Right lobe of liver (tissue), 6 donors: Measurements from ENCODE around the gene PHOSPHO1. TPM values are rescaled to one million over a fixed set of nuclear protein-coding genes. Genes with fewer than 3 reads are reported as not detected.
"Not testable (repeated sequence)": the region's sequence is repeated elsewhere in the genome, so short reads cannot be mapped to it uniquely, and the experiment has no call there.

Experiments used
- ATAC-seq, 4 donors: fragments of 200-7000 bp; cut with Tn5 transposase; one replicate each; pipeline ENCODE4 v1.9.1; 2020; ENCODE audit warnings: mild to moderate bottlenecking in 4 of 4, moderate library complexity in 4 of 4
- DNase-seq, 3 donors: peaks; one replicate each; pipeline ENCODE4 v3.0.0-alpha.2; 2020
- H3K27ac ChIP-seq, 3 donors: fragments of 200-600 bp; one replicate each; pipeline ENCODE4 v1.8.0; 2022
- H3K27me3 ChIP-seq, 2 donors: fragments of 200-600 bp; one replicate each; pipeline ENCODE4 v1.8.0; 2022
- H3K36me3 ChIP-seq, 4 donors: fragments of 200-600 bp; sonication (generic) in 1 of 4; one replicate each; pipeline versions ENCODE4 v1.5.1 to v1.8.0; 2017 to 2022; ENCODE audit warnings: control low read depth in 1 of 4
- H3K4me1 ChIP-seq, 4 donors: fragments of 200-600 bp; sonication (generic) in 1 of 4; one replicate each; pipeline versions ENCODE4 v1.5.1 to v1.8.0; 2017 to 2022; ENCODE audit warnings: control low read depth in 1 of 4
- H3K4me3 ChIP-seq, 3 donors: fragments of 200-600 bp; one replicate each; pipeline ENCODE4 v1.8.0; 2022
- H3K9me3 ChIP-seq, 4 donors: fragments of 200-600 bp; sonication (generic) in 1 of 4; one replicate each; pipeline versions ENCODE4 v1.5.1 to v1.8.0; 2017 to 2022; ENCODE audit warnings: control low read depth in 1 of 4
- POLR2A ChIP-seq: fragments of 450-650 bp; IDR thresholded peaks from one replicate; pipeline ENCODE4 v1.6.1; 2017; ENCODE audit warnings: antibody characterized with exemption, mild to moderate bottlenecking
- WGBS: methylation state at CpG from one replicate; pipeline ENCODE4 v1.1.6; 2018; ENCODE audit warnings: low coverage, low lambda C conversion rate; ENCODE audit not compliant: insufficient coverage; ENCODE audit errors: missing lambda C conversion rate; 5-methylcytosine and 5-hydroxymethylcytosine counted together
- intact Hi-C, 2 donors: fragments of 100-400 bp; cut with DNase I; formaldehyde crosslinking; loops; one replicate each; pipeline versions ENCODE4 v1.11.2 to v1.14.1; 2022
- total RNA-seq, 6 experiments: library from RNA; depleted of rRNA in 2 of 6; stranded (reverse); fragments of >200 nt in 2 of 6; fragmentation: NEBNext Ultra II Directional in 3 of 6; extraction: Animal tissue kit (Norgen Biotek cat#: 25700) in 3 of 6; gene quantifications; one replicate each; pipeline versions ENCODE4 v1.1.0 to v1.2.4, GENCODE V29; 2016 to 2023
- TF ChIP-seq, protein P1 (sequence below), 4 donors: fragments of 200-600 bp in 3 of 4; fragments of 450-650 bp in 1 of 4; IDR thresholded peaks; one replicate each; pipeline versions ENCODE4 v1.5.1 to v1.8.0; 2016 to 2022; ENCODE audit warnings: antibody characterized with exemption in 4 of 4, mild to moderate bottlenecking in 2 of 4
- donor health status: DM: no; HTN: yes; CAD: no.
- donor health status: DM: no; HTN: no; CAD: no.
- donor health status: DM: no; HTN: no; CAD: no.
- donor health status: DM: no; HTN: yes; CAD: no.
- donor health status: DM: no; HTN: yes; CAD: no.

Gene PHOSPHO1
- total RNA-seq, 6 experiments from 2014 or later, result 0.16 to 0.71 (median 0.41) TPM; not detected in 2

DNA sequence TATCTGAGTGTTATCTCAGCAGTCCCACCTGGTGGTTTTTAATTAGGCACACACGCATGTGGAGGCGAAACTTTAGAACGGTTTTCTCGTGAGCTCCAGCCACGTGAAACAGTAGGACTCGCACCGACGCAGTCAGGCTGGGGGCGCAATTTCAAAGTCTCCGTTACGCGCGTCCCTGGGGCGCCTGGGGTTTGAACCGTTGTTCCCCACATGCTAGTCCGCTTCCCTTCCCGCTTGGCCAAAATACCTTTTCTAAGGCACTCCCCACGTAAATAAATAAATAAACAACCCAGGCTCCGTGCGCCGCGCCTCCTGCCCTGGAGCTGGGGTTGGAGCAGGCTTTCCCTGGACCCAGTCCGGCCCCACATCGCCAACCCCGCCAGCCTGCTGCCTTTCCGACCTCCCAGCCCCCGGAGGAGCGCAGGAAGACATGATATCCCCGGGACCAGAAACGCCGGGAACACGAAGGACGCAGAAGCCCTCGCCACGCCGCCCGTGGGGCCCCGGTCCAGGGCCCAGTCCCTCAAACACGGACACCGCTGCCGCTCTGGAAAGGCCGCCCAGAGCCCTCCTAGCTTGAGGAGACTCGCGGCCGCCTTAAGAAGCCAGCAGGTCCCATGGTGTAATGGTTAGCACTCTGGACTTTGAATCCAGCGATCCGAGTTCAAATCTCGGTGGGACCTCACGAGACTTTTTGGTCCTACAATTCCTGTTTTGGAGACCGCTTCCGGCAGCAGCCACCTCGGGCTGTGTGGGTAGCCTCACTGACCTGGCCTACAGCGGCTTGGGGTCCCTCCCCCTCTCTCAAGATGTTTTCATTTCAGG, 38.5 kb downstream of the PHOSPHO1 start:
- Histone ChIP-seq H3K27ac (peak overlapping the region; percentile 89 to 97 (median 96)), H3K4me3 (peak overlapping the region; percentile 55 to 75 (median 69)), H3K9me3 (no peaks in the 10 kb centered on the region), H3K27me3 (no peaks in the 10 kb centered on the region), H3K36me3 (no peaks in the 10 kb centered on the region), H3K4me1 (no peaks in the 10 kb centered on the region)
- ATAC-seq (peak; percentile 81 to 86 (median 84)), DNase-seq (peak; percentile 89 to 91 (median 90))
- WGBS, result under 1% methylated on average over 23 of the region's 53 CpGs
- TF ChIP-seq, protein P1, sequence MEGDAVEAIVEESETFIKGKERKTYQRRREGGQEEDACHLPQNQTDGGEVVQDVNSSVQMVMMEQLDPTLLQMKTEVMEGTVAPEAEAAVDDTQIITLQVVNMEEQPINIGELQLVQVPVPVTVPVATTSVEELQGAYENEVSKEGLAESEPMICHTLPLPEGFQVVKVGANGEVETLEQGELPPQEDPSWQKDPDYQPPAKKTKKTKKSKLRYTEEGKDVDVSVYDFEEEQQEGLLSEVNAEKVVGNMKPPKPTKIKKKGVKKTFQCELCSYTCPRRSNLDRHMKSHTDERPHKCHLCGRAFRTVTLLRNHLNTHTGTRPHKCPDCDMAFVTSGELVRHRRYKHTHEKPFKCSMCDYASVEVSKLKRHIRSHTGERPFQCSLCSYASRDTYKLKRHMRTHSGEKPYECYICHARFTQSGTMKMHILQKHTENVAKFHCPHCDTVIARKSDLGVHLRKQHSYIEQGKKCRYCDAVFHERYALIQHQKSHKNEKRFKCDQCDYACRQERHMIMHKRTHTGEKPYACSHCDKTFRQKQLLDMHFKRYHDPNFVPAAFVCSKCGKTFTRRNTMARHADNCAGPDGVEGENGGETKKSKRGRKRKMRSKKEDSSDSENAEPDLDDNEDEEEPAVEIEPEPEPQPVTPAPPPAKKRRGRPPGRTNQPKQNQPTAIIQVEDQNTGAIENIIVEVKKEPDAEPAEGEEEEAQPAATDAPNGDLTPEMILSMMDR (IDR thresholded peaks at IDR 0.05), result peak; percentile 16 to 31 (median 30)
- TF ChIP-seq POLR2A, result no peak
- intact Hi-C loops, result no loop called here

DNA sequence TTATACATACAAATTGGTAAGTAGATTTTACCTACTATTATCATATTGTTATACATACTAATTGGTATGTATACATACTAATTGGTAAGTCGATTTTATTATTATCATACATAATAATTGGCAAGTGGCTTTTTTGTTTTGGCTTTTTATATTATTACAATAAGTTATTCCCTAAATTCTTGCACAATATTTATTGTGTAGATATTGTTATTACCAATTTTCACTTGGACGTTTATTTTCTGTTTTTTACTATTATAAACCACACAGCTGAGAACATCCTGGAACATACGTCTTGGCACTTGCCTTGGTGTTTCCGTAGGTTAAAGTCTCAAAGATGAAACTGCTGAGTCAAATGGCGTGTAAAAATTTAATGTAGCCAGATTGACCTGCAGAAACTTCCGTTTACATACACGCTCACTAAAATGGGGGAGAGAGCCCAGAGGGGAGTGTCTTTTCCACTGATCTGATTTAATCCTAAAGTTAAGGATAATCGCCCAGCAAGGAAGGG, 39.1 kb downstream of the PHOSPHO1 start:
- Histone ChIP-seq H3K27me3 (no peaks in the 10 kb centered on the region), H3K9me3 (no peaks in the 10 kb centered on the region), H3K4me1 (no peaks in the 10 kb centered on the region), H3K27ac (peak overlapping the region; percentile 89 to 97 (median 96)), H3K36me3 (no peaks in the 10 kb centered on the region), H3K4me3 (peak overlapping the region; percentile 55 to 75 (median 69))
- peak in 2 of 4 donors; percentile 1 for ATAC-seq
- no peak for DNase-seq
- TF ChIP-seq POLR2A, result no peak
- TF ChIP-seq, protein P1 (IDR thresholded peaks at IDR 0.05), result no peak
- WGBS, result 9% methylated on average over 8 of the region's 8 CpGs
- intact Hi-C loops, result no loop called here

GRCh38 chr17:49190932-49191331, 39.7 kb downstream of the PHOSPHO1 start:
- TF ChIP-seq, protein P1 (IDR thresholded peaks at IDR 0.05), result no peak
- TF ChIP-seq POLR2A, result no peak
- H3K4me3 ChIP-seq, result no peak overlapping the region
- H3K9me3 ChIP-seq, result no peaks in the 10 kb centered on the region
- ATAC-seq (no peak), DNase-seq (no peak)
- H3K27ac ChIP-seq, result no peak overlapping the region
- H3K4me1 ChIP-seq, result no peaks in the 10 kb centered on the region
- WGBS, result 64% methylated on average over 3 of the region's 4 CpGs
- H3K27me3 ChIP-seq, result no peaks in the 10 kb centered on the region
- intact Hi-C loops, result no loop called here
- no peaks in the 10 kb centered on the region for H3K36me3 ChIP-seq

GRCh38 chr17:49187301-49187700, 43.3 kb downstream of the PHOSPHO1 start:
- 94% methylated on average over 3 of the region's 3 CpGs for WGBS
- TF ChIP-seq POLR2A, result no peak
- TF ChIP-seq, protein P1 (IDR thresholded peaks at IDR 0.05), result no peak

DNA sequence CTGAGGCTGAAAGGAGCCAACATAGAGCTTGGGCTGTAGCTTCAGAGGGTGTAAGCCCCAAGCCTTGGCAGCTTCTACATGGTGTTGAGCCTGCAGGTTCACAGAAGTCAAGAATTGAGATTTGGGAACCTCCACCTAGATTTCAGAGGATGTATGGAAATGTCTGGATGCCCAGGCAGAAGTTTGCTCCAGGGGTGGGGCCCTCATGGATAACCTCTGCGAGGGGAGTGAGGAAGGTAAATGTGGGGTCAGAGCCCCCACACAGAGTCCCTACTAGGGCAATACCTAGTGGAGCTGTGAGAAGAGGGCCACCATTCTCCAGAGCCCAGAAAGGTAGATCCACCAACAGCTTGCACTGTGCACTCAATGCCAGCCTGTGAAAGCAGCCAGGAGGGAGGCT, 45.2 kb downstream of the PHOSPHO1 start:
- H3K4me3 ChIP-seq, intact Hi-C loops, H3K4me1 ChIP-seq, H3K36me3 ChIP-seq, DNase-seq, H3K9me3 ChIP-seq, ATAC-seq, H3K27ac ChIP-seq, H3K27me3 ChIP-seq: not testable (repeated sequence)
- no CpG with 5 or more reads among the region's 1 CpG for WGBS

More at GRCh38 chr17:49187301-49187700, 43.3 kb downstream of the PHOSPHO1 start:
- H3K4me3 ChIP-seq, result no peak overlapping the region
- ATAC-seq, result no peak
- H3K9me3 ChIP-seq, result no peaks in the 10 kb centered on the region
- no peak for DNase-seq
- intact Hi-C loops, result no loop called here
- no peaks in the 10 kb centered on the region for H3K4me1 ChIP-seq
- no peaks in the 10 kb centered on the region for H3K36me3 ChIP-seq
- H3K27ac ChIP-seq, result no peak overlapping the region
- no peaks in the 10 kb centered on the region for H3K27me3 ChIP-seq

GRCh38 chr17:49184522-49184921, 46.1 kb downstream of the PHOSPHO1 start:
- DNase-seq, H3K4me1 ChIP-seq, H3K36me3 ChIP-seq, ATAC-seq, H3K27me3 ChIP-seq, H3K4me3 ChIP-seq, H3K27ac ChIP-seq, H3K9me3 ChIP-seq: not testable (repeated sequence)
- intact Hi-C loops, result loop anchor here in 1 of 2 donors (5.0 kb wide), 1 partner anchor 43 kb away; no protein-coding TSS in a partner anchor
